ENCODE data around the gene RNF213. TPM values are rescaled to one million over a fixed set of nuclear protein-coding genes. Genes with fewer than 3 reads are reported as not detected.

RNF213 gene
- total RNA-seq, 1 experiment from 2014 or later: 70.5 TPM

GRCh38 chr17:80425835-80426426, 165.3 kb downstream of the RNF213 start:
- ChIA-PET POLR2A (no interaction called here), CTCF (interaction anchor here (0.8 to 3.3 kb wide), 6 partner anchors 12 to 544 kb away, joined by 3 to 10 read pairs (median 8); partner anchors contain the start of gene GAA)
- no peak for DNase-seq (ENCODE audit: low spot score)
- Mint-ChIP-seq H3K36me3 (no peaks in the 10 kb centered on the region), H3K27ac (no peak overlapping the region), H3K4me3 (no peak overlapping the region), H3K9me3 (no peaks in the 10 kb centered on the region), H3K4me1 (0 out of 2 replicates have a peak, but pooled peaks cover 3% of the 10 kb centered on the region), H3K27me3 (ENCODE audit: low read depth) (no peaks in the 10 kb centered on the region; the same call in 1 of the 2 replicates)
- no peak for TF ChIP-seq SMAD3 (CRISPR knock-in tag; IDR thresholded peaks at IDR 0.05; ENCODE audit: borderline replicate concordance)
- no peak for TF ChIP-seq NFYB (CRISPR knock-in tag; conservative IDR thresholded peaks at IDR 0.05; ENCODE audit: low read depth)
- TF ChIP-seq, protein P1, sequence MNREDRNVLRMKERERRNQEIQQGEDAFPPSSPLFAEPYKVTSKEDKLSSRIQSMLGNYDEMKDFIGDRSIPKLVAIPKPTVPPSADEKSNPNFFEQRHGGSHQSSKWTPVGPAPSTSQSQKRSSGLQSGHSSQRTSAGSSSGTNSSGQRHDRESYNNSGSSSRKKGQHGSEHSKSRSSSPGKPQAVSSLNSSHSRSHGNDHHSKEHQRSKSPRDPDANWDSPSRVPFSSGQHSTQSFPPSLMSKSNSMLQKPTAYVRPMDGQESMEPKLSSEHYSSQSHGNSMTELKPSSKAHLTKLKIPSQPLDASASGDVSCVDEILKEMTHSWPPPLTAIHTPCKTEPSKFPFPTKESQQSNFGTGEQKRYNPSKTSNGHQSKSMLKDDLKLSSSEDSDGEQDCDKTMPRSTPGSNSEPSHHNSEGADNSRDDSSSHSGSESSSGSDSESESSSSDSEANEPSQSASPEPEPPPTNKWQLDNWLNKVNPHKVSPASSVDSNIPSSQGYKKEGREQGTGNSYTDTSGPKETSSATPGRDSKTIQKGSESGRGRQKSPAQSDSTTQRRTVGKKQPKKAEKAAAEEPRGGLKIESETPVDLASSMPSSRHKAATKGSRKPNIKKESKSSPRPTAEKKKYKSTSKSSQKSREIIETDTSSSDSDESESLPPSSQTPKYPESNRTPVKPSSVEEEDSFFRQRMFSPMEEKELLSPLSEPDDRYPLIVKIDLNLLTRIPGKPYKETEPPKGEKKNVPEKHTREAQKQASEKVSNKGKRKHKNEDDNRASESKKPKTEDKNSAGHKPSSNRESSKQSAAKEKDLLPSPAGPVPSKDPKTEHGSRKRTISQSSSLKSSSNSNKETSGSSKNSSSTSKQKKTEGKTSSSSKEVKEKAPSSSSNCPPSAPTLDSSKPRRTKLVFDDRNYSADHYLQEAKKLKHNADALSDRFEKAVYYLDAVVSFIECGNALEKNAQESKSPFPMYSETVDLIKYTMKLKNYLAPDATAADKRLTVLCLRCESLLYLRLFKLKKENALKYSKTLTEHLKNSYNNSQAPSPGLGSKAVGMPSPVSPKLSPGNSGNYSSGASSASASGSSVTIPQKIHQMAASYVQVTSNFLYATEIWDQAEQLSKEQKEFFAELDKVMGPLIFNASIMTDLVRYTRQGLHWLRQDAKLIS (CRISPR knock-in tag; IDR thresholded peaks at IDR 0.05; ENCODE audit: borderline replicate concordance): no peak
- ATAC-seq: no peak

DNA sequence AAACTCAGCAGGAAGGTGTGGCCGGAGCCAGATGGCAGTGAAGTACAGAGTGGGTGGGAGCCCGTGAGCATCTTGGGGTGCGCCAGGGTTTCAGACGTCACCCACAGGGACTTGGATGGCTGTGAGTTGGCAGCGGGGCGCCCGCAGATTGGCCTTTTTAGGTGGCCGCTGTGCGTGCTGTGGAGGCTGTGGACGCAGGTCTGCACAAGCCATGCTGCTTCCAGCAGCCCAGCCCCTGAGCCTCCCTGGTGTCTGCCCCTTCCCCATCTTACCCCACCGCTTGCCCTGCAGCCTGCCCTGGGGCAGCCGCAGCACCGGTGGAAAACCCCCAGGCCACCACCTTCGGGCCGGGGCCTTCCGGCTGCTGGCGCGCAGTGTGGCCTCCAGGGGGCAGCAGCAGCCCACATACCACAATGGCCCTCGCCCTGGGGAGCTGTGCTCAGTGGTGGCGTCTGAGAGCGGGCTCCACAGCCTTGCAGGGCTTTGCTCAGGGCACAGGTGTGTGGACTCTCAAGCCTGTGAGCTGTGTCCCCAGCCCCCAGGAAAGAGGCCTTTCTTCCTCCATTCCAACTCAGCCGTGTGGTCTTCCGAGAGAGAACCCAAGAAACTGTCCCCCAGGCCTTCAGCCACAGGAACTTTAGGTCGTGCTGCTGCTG, 166.1 kb downstream of the RNF213 start:
- Mint-ChIP-seq H3K36me3 (no peaks in the 10 kb centered on the region), H3K9me3 (no peaks in the 10 kb centered on the region), H3K27me3 (ENCODE audit: low read depth) (no peaks in the 10 kb centered on the region; the same call in 1 of the 2 replicates), H3K4me1 (0 out of 2 replicates have a peak, but pooled peaks cover 3% of the 10 kb centered on the region), H3K4me3 (no peak overlapping the region), H3K27ac (no peak overlapping the region)
- CTCF ChIA-PET: interaction anchor here (0.6 to 2.2 kb wide), 76 partner anchors 9 to 562 kb away, joined by 3 to 34 read pairs (median 4); partner anchors contain the start of genes ENDOV, NPTX1 and RPTOR
- TF ChIP-seq CTCF (IDR thresholded peaks at IDR 0.05): peak; percentile 93
- TF ChIP-seq GTF2I (CRISPR knock-in tag; conservative IDR thresholded peaks at IDR 0.05): no peak
- TF ChIP-seq, protein P2, sequence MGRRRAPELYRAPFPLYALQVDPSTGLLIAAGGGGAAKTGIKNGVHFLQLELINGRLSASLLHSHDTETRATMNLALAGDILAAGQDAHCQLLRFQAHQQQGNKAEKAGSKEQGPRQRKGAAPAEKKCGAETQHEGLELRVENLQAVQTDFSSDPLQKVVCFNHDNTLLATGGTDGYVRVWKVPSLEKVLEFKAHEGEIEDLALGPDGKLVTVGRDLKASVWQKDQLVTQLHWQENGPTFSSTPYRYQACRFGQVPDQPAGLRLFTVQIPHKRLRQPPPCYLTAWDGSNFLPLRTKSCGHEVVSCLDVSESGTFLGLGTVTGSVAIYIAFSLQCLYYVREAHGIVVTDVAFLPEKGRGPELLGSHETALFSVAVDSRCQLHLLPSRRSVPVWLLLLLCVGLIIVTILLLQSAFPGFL (CRISPR knock-in tag; IDR thresholded peaks at IDR 0.05; ENCODE audit: borderline replicate concordance): no peak
- TF ChIP-seq FOXJ3 (CRISPR knock-in tag; IDR thresholded peaks at IDR 0.05; ENCODE audit: borderline replicate concordance): no peak
- peak; percentile 40; the same call in 1 of the 2 replicates for TF ChIP-seq SP1 (CRISPR knock-in tag; conservative IDR thresholded peaks at IDR 0.05)
- no peak for TF ChIP-seq OVOL2 (CRISPR knock-in tag; IDR thresholded peaks at IDR 0.05; ENCODE audit: borderline replicate concordance)
- TF ChIP-seq ZNF396 (CRISPR knock-in tag; IDR thresholded peaks at IDR 0.05; ENCODE audit: borderline replicate concordance): no peak
- TF ChIP-seq, protein P3, sequence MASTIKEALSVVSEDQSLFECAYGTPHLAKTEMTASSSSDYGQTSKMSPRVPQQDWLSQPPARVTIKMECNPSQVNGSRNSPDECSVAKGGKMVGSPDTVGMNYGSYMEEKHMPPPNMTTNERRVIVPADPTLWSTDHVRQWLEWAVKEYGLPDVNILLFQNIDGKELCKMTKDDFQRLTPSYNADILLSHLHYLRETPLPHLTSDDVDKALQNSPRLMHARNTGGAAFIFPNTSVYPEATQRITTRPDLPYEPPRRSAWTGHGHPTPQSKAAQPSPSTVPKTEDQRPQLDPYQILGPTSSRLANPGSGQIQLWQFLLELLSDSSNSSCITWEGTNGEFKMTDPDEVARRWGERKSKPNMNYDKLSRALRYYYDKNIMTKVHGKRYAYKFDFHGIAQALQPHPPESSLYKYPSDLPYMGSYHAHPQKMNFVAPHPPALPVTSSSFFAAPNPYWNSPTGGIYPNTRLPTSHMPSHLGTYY (CRISPR knock-in tag; IDR thresholded peaks at IDR 0.05): no peak
- TF ChIP-seq ATF3 (CRISPR knock-in tag; conservative IDR thresholded peaks at IDR 0.05): no peak
- no peak for TF ChIP-seq MAX (CRISPR knock-in tag; IDR thresholded peaks at IDR 0.05)
- TF ChIP-seq, protein P4, sequence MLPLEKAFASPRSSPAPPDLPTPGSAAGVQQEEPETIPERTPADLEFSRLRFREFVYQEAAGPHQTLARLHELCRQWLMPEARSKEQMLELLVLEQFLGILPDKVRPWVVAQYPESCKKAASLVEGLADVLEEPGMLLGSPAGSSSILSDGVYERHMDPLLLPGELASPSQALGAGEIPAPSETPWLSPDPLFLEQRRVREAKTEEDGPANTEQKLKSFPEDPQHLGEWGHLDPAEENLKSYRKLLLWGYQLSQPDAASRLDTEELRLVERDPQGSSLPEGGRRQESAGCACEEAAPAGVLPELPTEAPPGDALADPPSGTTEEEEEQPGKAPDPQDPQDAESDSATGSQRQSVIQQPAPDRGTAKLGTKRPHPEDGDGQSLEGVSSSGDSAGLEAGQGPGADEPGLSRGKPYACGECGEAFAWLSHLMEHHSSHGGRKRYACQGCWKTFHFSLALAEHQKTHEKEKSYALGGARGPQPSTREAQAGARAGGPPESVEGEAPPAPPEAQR (CRISPR knock-in tag; IDR thresholded peaks at IDR 0.05): no peak
- TF ChIP-seq ZNF219 (CRISPR knock-in tag; IDR thresholded peaks at IDR 0.05; ENCODE audit: borderline replicate concordance): no peak
- peak; percentile 64; the same call in 1 of the 2 replicates for TF ChIP-seq HMGXB4 (CRISPR knock-in tag; IDR thresholded peaks at IDR 0.05)
- POLR2A ChIA-PET: interaction anchor here (0.6 to 1.1 kb wide), 2 partner anchors 473 to 569 kb away, joined by 3 to 4 read pairs; no protein-coding TSS in a partner anchor
- ATAC-seq: peak; percentile 90
- DNase-seq (ENCODE audit: low spot score): peak; percentile 93

All from WTC11 (cell line).